ENCODE measurements around the gene MIEN1. TPM values are rescaled to one million over a fixed set of nuclear protein-coding genes. Genes with fewer than 3 reads are reported as not detected.
A peak's percentile ranks its signal among the peaks of the same experiment; 100 is the strongest.

Gene MIEN1
- total and polyA plus RNA-seq, 8 donors, result 9.3 to 312 (median 114) TPM

DNA sequence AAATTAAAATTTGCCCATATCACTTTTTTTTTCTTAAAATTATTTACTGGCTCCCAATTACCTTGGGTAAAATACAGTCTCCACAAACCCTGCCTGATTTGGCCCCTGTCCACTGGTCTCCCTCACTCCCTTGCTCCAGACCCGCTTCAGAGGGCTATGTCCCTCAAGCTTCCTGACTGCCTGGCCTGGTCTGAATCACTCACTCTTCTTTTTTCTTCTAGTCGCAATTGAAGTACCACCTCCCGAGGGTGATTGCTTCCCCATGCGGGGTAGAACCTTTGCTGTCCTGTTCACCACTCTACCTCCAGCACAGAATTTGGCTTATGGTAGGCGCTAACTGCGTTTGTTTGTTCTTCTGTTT is 41.9 kb downstream of the MIEN1 start:
- Histone ChIP-seq H3K4me3 (peak overlapping the region; percentile 52 to 82 (median 66)), H3K27ac (peak overlapping the region; percentile 88 to 99 (median 92)), H3K9me3 (no peaks in the 10 kb centered on the region), H3K36me3 (peaks cover 5 to 26% (median 19%) of the 10 kb centered on the region in 4 donors), H3K4me1 (peaks cover 15 to 22% (median 21%) of the 10 kb centered on the region in 4 donors), H3K27me3 (no peaks in the 10 kb centered on the region)
- WGBS, 5 donors, result 11 to 17% (median 13%) methylated on average over 6 of the region's 6 CpGs
- peak in 1 of 2 donors; percentile 28 for DNase-seq
- intact Hi-C loops (cut with DNase I; ENCODE audit: low total_unique reads), result no loop called here
- no peak for TF ChIP-seq POLR2A (IDR thresholded peaks at IDR 0.05)
- TF ChIP-seq, protein P1, sequence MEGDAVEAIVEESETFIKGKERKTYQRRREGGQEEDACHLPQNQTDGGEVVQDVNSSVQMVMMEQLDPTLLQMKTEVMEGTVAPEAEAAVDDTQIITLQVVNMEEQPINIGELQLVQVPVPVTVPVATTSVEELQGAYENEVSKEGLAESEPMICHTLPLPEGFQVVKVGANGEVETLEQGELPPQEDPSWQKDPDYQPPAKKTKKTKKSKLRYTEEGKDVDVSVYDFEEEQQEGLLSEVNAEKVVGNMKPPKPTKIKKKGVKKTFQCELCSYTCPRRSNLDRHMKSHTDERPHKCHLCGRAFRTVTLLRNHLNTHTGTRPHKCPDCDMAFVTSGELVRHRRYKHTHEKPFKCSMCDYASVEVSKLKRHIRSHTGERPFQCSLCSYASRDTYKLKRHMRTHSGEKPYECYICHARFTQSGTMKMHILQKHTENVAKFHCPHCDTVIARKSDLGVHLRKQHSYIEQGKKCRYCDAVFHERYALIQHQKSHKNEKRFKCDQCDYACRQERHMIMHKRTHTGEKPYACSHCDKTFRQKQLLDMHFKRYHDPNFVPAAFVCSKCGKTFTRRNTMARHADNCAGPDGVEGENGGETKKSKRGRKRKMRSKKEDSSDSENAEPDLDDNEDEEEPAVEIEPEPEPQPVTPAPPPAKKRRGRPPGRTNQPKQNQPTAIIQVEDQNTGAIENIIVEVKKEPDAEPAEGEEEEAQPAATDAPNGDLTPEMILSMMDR (IDR thresholded peaks at IDR 0.05), result no peak
- TF ChIP-seq EP300 (IDR thresholded peaks at IDR 0.05), result no peak
- no peak for TF ChIP-seq POLR2AphosphoS5 (IDR thresholded peaks at IDR 0.05)

DNA sequence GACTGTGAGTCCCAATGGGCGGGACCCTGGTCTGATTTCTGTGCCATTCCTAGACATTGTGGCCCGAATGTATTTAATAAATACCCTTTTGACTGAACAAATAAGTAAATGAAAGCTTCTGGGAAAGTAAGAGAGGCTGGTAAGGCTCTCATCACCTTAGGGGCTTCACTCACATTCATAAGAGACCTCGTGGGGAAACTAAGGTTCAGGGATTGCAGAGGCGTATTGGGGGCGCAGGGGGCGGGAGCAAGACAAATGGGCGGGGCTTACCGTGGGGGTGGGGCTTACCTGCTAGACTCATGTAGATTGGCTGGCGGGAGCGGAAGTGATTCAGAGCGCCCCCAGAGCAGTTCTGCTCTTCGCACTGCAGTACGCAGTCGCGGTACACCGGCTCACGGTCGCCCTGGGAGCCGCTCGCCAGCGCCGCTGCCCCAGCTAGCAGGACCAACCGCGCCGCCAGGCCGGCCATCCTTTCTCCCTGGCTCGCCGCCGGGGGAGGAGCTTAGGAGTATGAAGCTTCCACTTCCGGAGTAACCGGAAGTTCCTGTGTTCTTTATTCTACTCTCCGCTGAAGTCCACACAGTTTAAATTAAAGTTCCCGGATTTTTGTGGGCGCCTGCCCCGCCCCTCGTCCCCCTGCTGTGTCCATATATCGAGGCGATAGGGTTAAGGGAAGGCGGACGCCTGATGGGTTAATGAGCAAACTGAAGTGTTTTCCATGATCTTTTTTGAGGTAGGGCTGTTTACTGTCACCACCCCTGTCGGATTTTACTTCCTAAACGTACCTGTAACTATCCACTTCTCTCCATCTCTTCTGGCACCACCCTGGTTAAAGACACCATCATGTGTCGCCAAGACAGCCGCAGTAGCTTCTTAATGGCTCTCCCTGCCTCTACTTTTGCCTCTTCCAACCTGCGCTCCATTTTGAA is 42.5 kb downstream of the MIEN1 start, which contains the start of gene PGAP3:
Gene PGAP3, minus strand, starts transcription at position 512 of the 929 bp plus-strand sequence. Its CDS starts 43 bp downstream, at position 469.
- WGBS, 5 donors, result 1 to 3% (median 2%) methylated on average over 39 to 45 of the region's 45 CpGs
- intact Hi-C loops (cut with DNase I; ENCODE audit: low total_unique reads), result no loop called here

DNA sequence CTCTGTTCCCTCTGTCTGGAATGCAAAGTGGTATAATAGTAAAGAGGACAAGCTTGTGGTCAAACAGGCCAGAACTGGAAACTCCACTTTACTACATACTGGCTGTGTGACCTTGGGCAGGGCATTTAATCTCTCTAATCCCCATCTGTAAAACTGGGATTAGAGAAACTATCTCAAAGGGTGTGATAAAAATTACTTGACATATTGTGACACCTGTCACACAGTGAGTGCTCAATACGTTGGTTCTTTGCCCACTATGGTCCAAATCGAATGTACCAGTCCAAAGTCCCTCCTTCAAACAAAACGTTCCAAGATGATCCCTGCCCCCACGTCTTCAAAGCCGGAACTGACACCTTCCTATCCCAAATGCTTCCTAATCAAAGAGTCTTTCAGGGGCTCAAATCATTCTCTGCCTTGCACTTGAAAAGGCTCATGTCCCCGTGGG is 43.2 kb downstream of the MIEN1 start:
- peaks cover 15 to 22% (median 21%) of the 10 kb centered on the region in 4 donors for H3K4me1 ChIP-seq
- intact Hi-C loops (cut with DNase I; ENCODE audit: low total_unique reads), result no loop called here
- TF ChIP-seq POLR2A (IDR thresholded peaks at IDR 0.05), result no peak
- TF ChIP-seq EP300 (IDR thresholded peaks at IDR 0.05), result no peak
- TF ChIP-seq, protein P1 (IDR thresholded peaks at IDR 0.05), result no peak
- TF ChIP-seq POLR2AphosphoS5 (IDR thresholded peaks at IDR 0.05), result no peak
- H3K27ac ChIP-seq, result peak overlapping the region; percentile 88 to 99 (median 92)
- DNase-seq, result peak in 1 of 2 donors; percentile 50
- no peaks in the 10 kb centered on the region for H3K9me3 ChIP-seq
- H3K36me3 ChIP-seq, result peaks cover 5 to 37% (median 30%) of the 10 kb centered on the region in 4 donors
- H3K27me3 ChIP-seq, result no peaks in the 10 kb centered on the region
- WGBS, 5 donors, result 26 to 44% (median 35%) methylated on average over 6 of the region's 6 CpGs
- peak overlapping the region; percentile 52 to 82 (median 66) for H3K4me3 ChIP-seq

More for the DNA sequence above, 42.5 kb downstream of the MIEN1 start, which contains the start of gene PGAP3:
- peaks cover 15 to 22% (median 21%) of the 10 kb centered on the region in 4 donors for H3K4me1 ChIP-seq
- no peaks in the 10 kb centered on the region for H3K9me3 ChIP-seq
- H3K4me3 ChIP-seq, result peak within 1 kb of the TSS; percentile 52 to 82 (median 66)
- peaks cover 5 to 32% (median 25%) of the 10 kb centered on the region in 4 donors for H3K36me3 ChIP-seq
- peak; percentile 89 to 95 for DNase-seq
- H3K27me3 ChIP-seq, result no peaks in the 10 kb centered on the region
- no peak for TF ChIP-seq POLR2A (IDR thresholded peaks at IDR 0.05)
- peak; percentile 17 to 77 (median 72) for TF ChIP-seq POLR2AphosphoS5 (IDR thresholded peaks at IDR 0.05)
- peak within 1 kb of the TSS; percentile 88 to 99 (median 92) for H3K27ac ChIP-seq

DNA sequence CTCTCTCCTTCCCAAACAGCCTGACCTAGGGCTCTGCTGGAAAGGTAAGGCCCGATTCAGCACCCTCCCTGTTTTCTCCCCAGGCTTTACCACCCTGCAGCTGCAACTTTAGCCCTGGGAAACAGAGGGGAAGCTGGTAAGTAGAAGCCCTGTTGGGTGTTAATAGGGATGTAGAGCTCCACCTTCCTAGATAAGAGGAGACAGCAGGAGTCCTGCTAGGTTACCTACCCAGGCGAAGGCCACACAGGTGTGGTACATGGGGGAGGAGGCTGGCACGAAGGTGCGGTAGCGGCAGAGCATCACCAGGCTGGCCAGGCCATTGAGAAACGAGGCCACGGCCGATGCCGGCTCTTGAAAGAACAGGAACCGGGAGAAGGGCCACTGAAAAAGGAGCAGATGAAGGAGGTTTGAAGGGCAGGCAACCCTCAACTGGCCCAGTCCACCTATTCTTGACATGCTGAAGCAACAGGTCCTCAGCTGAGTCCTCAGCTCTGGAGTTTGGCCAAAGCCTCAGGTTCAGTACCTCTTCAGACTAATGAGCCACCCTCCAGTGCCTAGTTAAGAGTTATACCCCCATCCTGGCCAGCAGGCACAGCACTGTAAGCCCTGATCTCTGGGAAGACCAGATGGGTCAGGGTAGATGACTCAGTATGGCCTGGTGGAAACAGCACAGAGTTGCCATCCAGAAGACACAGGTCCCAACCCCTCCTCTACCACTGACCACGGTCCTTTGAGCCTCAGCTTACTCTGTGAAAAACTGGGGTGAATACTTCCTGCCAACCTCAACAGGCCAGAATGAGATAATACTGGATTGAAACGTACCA is 45.8 kb downstream of the MIEN1 start:
- no peak overlapping the region for H3K4me3 ChIP-seq
- no peak for DNase-seq
- no peak for TF ChIP-seq POLR2A (IDR thresholded peaks at IDR 0.05)
- TF ChIP-seq, protein P1 (IDR thresholded peaks at IDR 0.05), result no peak
- no peaks in the 10 kb centered on the region for H3K27me3 ChIP-seq
- no peaks in the 10 kb centered on the region for H3K9me3 ChIP-seq
- H3K4me1 ChIP-seq, result peaks cover 18 to 33% (median 26%) of the 10 kb centered on the region in 4 donors
- H3K27ac ChIP-seq, result no peak overlapping the region
- H3K36me3 ChIP-seq, result peaks cover 5 to 54% (median 42%) of the 10 kb centered on the region in 4 donors
- intact Hi-C loops (cut with DNase I; ENCODE audit: low total_unique reads), result no loop called here
- WGBS, 5 donors, result 89 to 93% (median 92%) methylated on average over 12 of the region's 12 CpGs

All from stomach (tissue), 9 donors.